ENCODE results near the gene TBC1D1. TPM values are rescaled to one million over a fixed set of nuclear protein-coding genes. Genes with fewer than 3 reads are reported as not detected.

Gene TBC1D1
- total and polyA plus RNA-seq, 12 donors, result 85.4 to 153 (median 106) TPM

DNA sequence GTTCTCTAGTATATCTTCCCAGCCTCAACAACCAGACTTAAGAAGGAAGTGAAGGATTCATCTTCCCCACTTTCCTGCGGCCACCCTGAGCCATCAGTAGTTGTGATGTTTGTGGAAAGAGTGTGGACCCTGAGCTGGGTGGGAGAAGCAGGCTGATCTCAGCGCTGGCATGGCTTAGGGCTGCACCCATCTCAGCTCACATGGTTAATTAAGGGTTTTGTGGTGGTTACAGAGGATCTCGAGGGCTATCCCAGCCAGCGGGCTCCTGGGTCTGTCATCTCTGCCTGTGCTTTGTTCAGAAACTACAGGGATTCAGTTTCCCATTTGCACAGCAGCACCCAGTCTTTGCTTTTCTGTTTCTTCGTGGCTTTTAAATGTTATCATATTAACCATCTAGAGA lies 232.7 kb downstream of the TBC1D1 start:
- 80 to 88% methylated on average over 5 of the region's 5 CpGs for WGBS, 2 donors
- intact Hi-C loops (cut with DNase I), result no loop called here
- Histone ChIP-seq H3K27ac (no peak overlapping the region), H3K36me3 (peaks cover 0 to 99% (median 24%) of the 10 kb centered on the region in 9 donors), H3K27me3 (no peaks in the 10 kb centered on the region), H3K9me3 (no peaks in the 10 kb centered on the region), H3K4me3 (no peak overlapping the region), H3K4me1 (peaks cover 0 to 20% (median 11%) of the 10 kb centered on the region in 9 donors)
- ATAC-seq, result no peak
- TF ChIP-seq, protein P1, sequence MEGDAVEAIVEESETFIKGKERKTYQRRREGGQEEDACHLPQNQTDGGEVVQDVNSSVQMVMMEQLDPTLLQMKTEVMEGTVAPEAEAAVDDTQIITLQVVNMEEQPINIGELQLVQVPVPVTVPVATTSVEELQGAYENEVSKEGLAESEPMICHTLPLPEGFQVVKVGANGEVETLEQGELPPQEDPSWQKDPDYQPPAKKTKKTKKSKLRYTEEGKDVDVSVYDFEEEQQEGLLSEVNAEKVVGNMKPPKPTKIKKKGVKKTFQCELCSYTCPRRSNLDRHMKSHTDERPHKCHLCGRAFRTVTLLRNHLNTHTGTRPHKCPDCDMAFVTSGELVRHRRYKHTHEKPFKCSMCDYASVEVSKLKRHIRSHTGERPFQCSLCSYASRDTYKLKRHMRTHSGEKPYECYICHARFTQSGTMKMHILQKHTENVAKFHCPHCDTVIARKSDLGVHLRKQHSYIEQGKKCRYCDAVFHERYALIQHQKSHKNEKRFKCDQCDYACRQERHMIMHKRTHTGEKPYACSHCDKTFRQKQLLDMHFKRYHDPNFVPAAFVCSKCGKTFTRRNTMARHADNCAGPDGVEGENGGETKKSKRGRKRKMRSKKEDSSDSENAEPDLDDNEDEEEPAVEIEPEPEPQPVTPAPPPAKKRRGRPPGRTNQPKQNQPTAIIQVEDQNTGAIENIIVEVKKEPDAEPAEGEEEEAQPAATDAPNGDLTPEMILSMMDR (IDR thresholded peaks at IDR 0.05), result no peak
- no peak for DNase-seq

- H3K4me3 ChIP-seq, result no peak overlapping the region
- WGBS, 2 donors, result 96% methylated on average over 5 of the region's 5 CpGs
- H3K27me3 ChIP-seq, result no peaks in the 10 kb centered on the region
- TF ChIP-seq, protein P1 (IDR thresholded peaks at IDR 0.05), result no peak
- DNase-seq (no peak), ATAC-seq (no peak)
- H3K9me3 ChIP-seq, result no peaks in the 10 kb centered on the region
- intact Hi-C loops (cut with DNase I), result loop anchor here in 1 of 10 donors (5.0 kb wide), 1 partner anchor 33 kb away; no protein-coding TSS in a partner anchor
- H3K4me1 ChIP-seq, result peaks cover 0 to 29% (median 8%) of the 10 kb centered on the region in 9 donors
- H3K27ac ChIP-seq, result no peak overlapping the region
- peaks cover 0 to 89% (median 19%) of the 10 kb centered on the region in 9 donors for H3K36me3 ChIP-seq
Observed at GRCh38 chr4:38124961-38125360, 234.1 kb downstream of the TBC1D1 start.

DNA sequence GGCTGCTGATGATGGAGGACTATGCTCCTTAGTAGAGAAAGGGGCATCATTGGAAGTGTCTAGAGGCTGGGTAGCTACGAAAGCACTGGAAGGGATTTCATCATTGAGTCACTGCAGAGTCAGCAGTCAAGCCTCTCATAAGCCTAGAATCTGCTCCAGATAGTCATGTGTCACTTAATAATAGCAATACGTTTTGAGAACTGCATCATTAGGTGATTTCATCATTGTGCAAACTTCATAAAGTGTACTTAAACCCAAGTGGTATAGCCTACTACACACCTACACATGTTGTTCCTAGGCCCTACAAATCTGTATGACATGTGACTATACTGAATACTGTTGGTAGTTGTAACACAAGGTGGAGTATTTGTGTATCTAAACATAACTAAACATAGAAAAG lies 234.9 kb downstream of the TBC1D1 start:
- H3K27ac ChIP-seq, result no peak overlapping the region
- peaks cover 0 to 89% (median 16%) of the 10 kb centered on the region in 9 donors for H3K36me3 ChIP-seq
- H3K9me3 ChIP-seq, result no peaks in the 10 kb centered on the region
- no peak overlapping the region for H3K4me3 ChIP-seq
- no peak for ATAC-seq
- H3K4me1 ChIP-seq, result peaks cover 0 to 30% (median 5%) of the 10 kb centered on the region in 9 donors
- TF ChIP-seq, protein P1 (IDR thresholded peaks at IDR 0.05), result no peak
- 82 to 93% methylated on average over 2 of the region's 2 CpGs for WGBS, 2 donors
- DNase-seq, result no peak
- intact Hi-C loops (cut with DNase I), result loop anchor here in 1 of 10 donors (5.0 kb wide), 1 partner anchor 34 kb away; no protein-coding TSS in a partner anchor
- H3K27me3 ChIP-seq, result no peaks in the 10 kb centered on the region

GRCh38 chr4:38128478-38129459 lies 237.9 kb downstream of the TBC1D1 start:
- no peak overlapping the region for H3K4me3 ChIP-seq
- peak in 4 of 8 donors; percentile 13 to 49 (median 34) for ATAC-seq
- intact Hi-C loops (cut with DNase I), result loop anchor here in 1 of 10 donors (5.0 kb wide), 1 partner anchor 36 kb away; no protein-coding TSS in a partner anchor
- 85 to 86% methylated on average over 7 of the region's 7 CpGs for WGBS, 2 donors
- DNase-seq, result no peak
- H3K4me1 ChIP-seq, result peaks cover 0 to 56% (median 30%) of the 10 kb centered on the region in 9 donors
- H3K27me3 ChIP-seq, result no peaks in the 10 kb centered on the region
- no peaks in the 10 kb centered on the region for H3K9me3 ChIP-seq
- H3K36me3 ChIP-seq, result peaks cover 0 to 73% (median 16%) of the 10 kb centered on the region in 9 donors
- TF ChIP-seq, protein P1 (IDR thresholded peaks at IDR 0.05), result no peak
- peak overlapping the region in 1 of 10 donors; percentile 73 for H3K27ac ChIP-seq
